Kidney epithelial cell (primary cell): ENCODE measurements around the gene RAG2. TPM values are rescaled to one million over a fixed set of nuclear protein-coding genes. Genes with fewer than 3 reads are reported as not detected.
A peak's percentile ranks its signal among the peaks of the same experiment; 100 is the strongest.

ENCODE experiments used
- DNase-seq: peaks from one replicate; pipeline ENCODE4 v3.0.0-alpha.2; 2010; ENCODE audit warnings: low read depth
- H3K27me3 ChIP-seq: 2 replicates; pipeline ENCODE4 v1.6.0; 2011; ENCODE audit warnings: low read length; ENCODE audit not compliant: control insufficient read depth, insufficient read depth
- H3K36me3 ChIP-seq: 2 replicates; pipeline ENCODE4 v1.5.1; 2011; ENCODE audit warnings: low read length; ENCODE audit not compliant: control insufficient read depth, insufficient read depth
- H3K4me3 ChIP-seq: 2 replicates; pipeline ENCODE4 v1.5.1; 2011; ENCODE audit warnings: low read depth, mild to moderate bottlenecking, control low read depth, low read length
- CTCF ChIP-seq: IDR thresholded peaks from 2 replicates; pipeline ENCODE4 v1.5.1; 2011; ENCODE audit warnings: mild to moderate bottlenecking, moderate library complexity, low read length, control low read depth, inconsistent platforms; ENCODE audit not compliant: insufficient read depth, poor library complexity, severe bottlenecking
- total RNA-seq: library from RNA; depleted of rRNA; stranded (reverse); fragments of >200 nt; gene quantifications from 2 replicates; pipeline ENCODE4 v1.2.3, GENCODE V29; 2015

RAG2 gene
- total RNA-seq, 1 donor from 2014 or later = not detected

DNA sequence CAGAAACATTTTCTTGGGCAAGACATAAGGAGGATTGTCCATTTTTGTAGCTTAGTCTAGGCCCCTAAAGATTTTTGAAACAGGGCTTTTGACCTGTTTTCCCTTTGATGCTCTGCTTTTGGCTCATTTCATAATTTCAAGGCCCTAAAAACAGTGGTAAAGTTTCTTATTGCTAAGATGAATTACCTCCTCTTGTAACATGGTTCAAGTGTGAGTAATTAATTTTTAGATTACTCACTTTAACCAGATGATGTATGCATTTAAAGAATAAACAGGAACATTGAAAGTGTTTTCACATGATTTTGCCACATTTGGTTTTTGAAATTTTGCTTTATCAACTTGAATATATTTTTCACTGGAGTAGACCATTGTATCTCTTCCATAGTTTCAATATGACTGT is 1.2 kb downstream of the RAG2 start:
- H3K27me3 ChIP-seq = no peaks in the 10 kb centered on the region
- TF ChIP-seq CTCF = no peak
- DNase-seq = no peak
- H3K36me3 ChIP-seq = no peaks in the 10 kb centered on the region
- no peak overlapping the region for H3K4me3 ChIP-seq

- Histone ChIP-seq H3K27me3 (no peaks in the 10 kb centered on the region), H3K36me3 (no peaks in the 10 kb centered on the region), H3K4me3 (peak within 1 kb of the TSS; percentile 57)
- DNase-seq = peak; percentile 85
- TF ChIP-seq CTCF = no peak
These were observed 3.6 kb downstream of the RAG2 start, which contains the start of gene IFTAP for GRCh38 chr11:36594316-36594989. TSS of gene IFTAP (plus strand) at chr11:36594502. CDS start at chr11:36610104, 15,602 bp downstream.

GRCh38 chr11:36591433-36591832 is 6.6 kb downstream of the RAG2 start:
- Histone ChIP-seq H3K4me3 (no peak overlapping the region), H3K27me3 (peaks cover 1% of the 10 kb centered on the region), H3K36me3 (no peaks in the 10 kb centered on the region)
- TF ChIP-seq CTCF = no peak
- no peak for DNase-seq

DNA sequence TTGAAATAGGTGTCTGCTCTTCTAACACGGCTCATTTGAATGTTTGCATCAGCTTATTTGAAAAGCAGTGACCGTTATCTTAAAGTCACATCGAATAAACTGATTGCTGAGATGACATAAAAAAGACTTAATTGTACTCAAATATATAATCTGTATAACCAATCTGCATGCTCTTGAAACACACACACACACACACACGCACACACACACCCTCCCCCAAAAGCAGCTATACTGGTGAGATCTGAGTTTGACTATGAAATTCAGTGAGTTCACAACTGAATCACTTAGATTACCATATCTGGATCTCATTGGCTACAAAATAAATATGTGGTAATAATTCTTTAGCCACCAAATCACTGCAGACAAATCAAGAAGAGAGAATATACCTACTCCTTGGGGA is 7.5 kb downstream of the RAG2 start:
- no peak for TF ChIP-seq CTCF
- no peaks in the 10 kb centered on the region for H3K36me3 ChIP-seq

GRCh38 chr11:36588099-36588498 is 9.9 kb downstream of the RAG2 start:
- DNase-seq = no peak
- H3K4me3 ChIP-seq = no peak overlapping the region
- peaks cover 2% of the 10 kb centered on the region for H3K27me3 ChIP-seq
- TF ChIP-seq CTCF = no peak
- no peaks in the 10 kb centered on the region for H3K36me3 ChIP-seq

More for the DNA sequence above, 7.5 kb downstream of the RAG2 start:
- DNase-seq = no peak
- peaks cover 2% of the 10 kb centered on the region for H3K27me3 ChIP-seq
- no peak overlapping the region for H3K4me3 ChIP-seq

DNA sequence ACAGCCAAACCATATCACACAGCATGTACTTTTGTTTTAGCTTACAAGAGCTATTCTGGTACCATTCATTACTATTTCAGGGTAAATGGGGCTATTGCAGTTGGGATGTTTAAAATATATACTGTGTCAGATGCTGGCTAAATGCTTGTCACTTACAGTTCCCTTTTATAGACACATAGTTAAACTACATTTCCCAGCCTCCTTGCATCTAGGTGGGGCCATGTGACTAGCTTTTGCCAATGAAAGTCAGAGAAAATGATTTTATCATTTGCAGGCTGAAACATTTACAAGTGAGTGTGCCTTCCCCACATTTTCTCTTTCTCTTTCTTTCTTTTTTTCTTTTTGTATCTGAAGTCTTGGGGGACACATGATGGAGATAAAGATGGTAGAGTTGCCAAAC is 11.5 kb downstream of the RAG2 start:
- H3K27me3 ChIP-seq = peaks cover 2% of the 10 kb centered on the region
- no peak for DNase-seq
- no peak overlapping the region for H3K4me3 ChIP-seq
- TF ChIP-seq CTCF = no peak
- H3K36me3 ChIP-seq = no peaks in the 10 kb centered on the region
